Testis (tissue), 5 donors: ENCODE measurements around the gene HSPA13. TPM values are rescaled to one million over a fixed set of nuclear protein-coding genes. Genes with fewer than 3 reads are reported as not detected.

Source experiments
- DNase-seq: peaks from one replicate; pipeline ENCODE4 v3.0.0-alpha.2; 2019
- H3K27ac ChIP-seq, 2 donors: fragments of 200-600 bp; sonication (generic); one replicate each; pipeline ENCODE4 v1.5.1; 2019
- H3K27me3 ChIP-seq: fragments of 200-600 bp; sonication (generic); one replicate; pipeline ENCODE4 v1.5.1; 2019
- H3K36me3 ChIP-seq: fragments of 200-600 bp; sonication (generic); one replicate; pipeline ENCODE4 v1.5.1; 2017; ENCODE audit warnings: low read depth; ENCODE audit errors: missing control alignments
- H3K4me1 ChIP-seq: fragments of 200-600 bp; sonication (generic); one replicate; pipeline ENCODE4 v1.5.1; 2019
- H3K4me3 ChIP-seq, 2 donors: fragments of 200-600 bp; sonication (generic); one replicate each; pipeline ENCODE4 v1.5.1; 2017 to 2019
- H3K9me3 ChIP-seq: fragments of 200-600 bp; sonication (generic); one replicate; pipeline ENCODE4 v1.5.1; 2017
- CTCF ChIP-seq, 3 experiments: fragments of 450-650 bp in 2 of 3; fragments of 200-600 bp in 1 of 3; sonication (generic) in 1 of 3; IDR thresholded peaks; one replicate each; pipeline ENCODE4 v1.5.1; 2016 to 2019; ENCODE audit warnings: antibody characterized with exemption in 3 of 3, mild to moderate bottlenecking in 2 of 3, moderate library complexity in 1 of 3
- POLR2A ChIP-seq: fragments of 450-650 bp; IDR thresholded peaks from one replicate; pipeline ENCODE4 v1.6.1; 2017; ENCODE audit warnings: antibody characterized with exemption, mild to moderate bottlenecking, moderate library complexity
- WGBS, 2 donors: methylation state at CpG; one replicate each; pipeline ENCODE4 v1.1.5; 2018; 5-methylcytosine and 5-hydroxymethylcytosine counted together
- intact Hi-C: fragments of 100-400 bp; cut with DNase I; formaldehyde crosslinking; loops from one replicate; pipeline ENCODE4 v1.15.1; 2023; ENCODE audit warnings: low total_unique reads
- long read RNA-seq, 2 donors: transcript quantifications; one replicate each; lab custom pipeline, GENCODE V29; 2026
- polyA plus RNA-seq: library from polyadenylated mRNA; stranded (reverse); fragments of 350-450 nt; fragmentation: Illumina TruSeq; extraction: RNeasy Lipid Tissue Mini Kit (QIAGEN cat#74804); gene quantifications from one replicate; pipeline ENCODE4 v1.2.3, GENCODE V29; 2014; ENCODE audit warnings: low read depth, low replicate concordance; ENCODE audit not compliant: insufficient read depth
- total RNA-seq, 2 donors: library from RNA; depleted of rRNA; stranded (reverse); fragments of >200 nt; gene quantifications; one replicate each; pipeline ENCODE4 v1.2.3, GENCODE V29; 2016

Gene HSPA13
- total RNA-seq: 10 to 100 TPM; 28.1 to 29.2 TPM
- polyA plus RNA-seq: 37.6 TPM
- long read RNA-seq, donor 1, transcript HSPA13-201 (5 exons, 3,986 nt): major isoform, 13 of 13 reads
- long read RNA-seq, donor 1, partial matches to known transcripts: 0 of 13 reads
- long read RNA-seq, donor 1, other reads (novel, unspliced or antisense): 0 of 13 reads
- long read RNA-seq, donor 2, transcript HSPA13-201 (5 exons, 3,986 nt): major isoform, 7 of 7 reads
- long read RNA-seq, donor 2, partial matches to known transcripts: 0 of 7 reads
- long read RNA-seq, donor 2, other reads (novel, unspliced or antisense): 0 of 7 reads

- no peak for TF ChIP-seq POLR2A
- TF ChIP-seq CTCF (IDR thresholded peaks at IDR 0.05): no peak
- Histone ChIP-seq H3K9me3 (no peaks in the 10 kb centered on the region), H3K36me3 (no peaks in the 10 kb centered on the region), H3K4me3 (peak within 1 kb of the TSS; percentile 76 to 93), H3K4me1 (peaks cover 10% of the 10 kb centered on the region), H3K27ac (peak within 1 kb of the TSS; percentile 90 to 96), H3K27me3 (no peaks in the 10 kb centered on the region)
- WGBS, 2 donors: 1% methylated on average over 29 to 46 of the region's 46 CpGs
- peak; percentile 100 for DNase-seq
- intact Hi-C loops: no loop called here
Observed at GRCh38 chr21:14382835-14383595, at the start of gene HSPA13. Gene HSPA13 (minus strand): TSS chr21:14383146. CDS start chr21:14383119, 27 bp downstream.

- H3K4me3 ChIP-seq: no peak overlapping the region
- 82 to 88% methylated on average over 2 of the region's 2 CpGs for WGBS, 2 donors
Observed at GRCh38 chr21:14418920-14419319, 36.0 kb upstream of the HSPA13 start.

GRCh38 chr21:14414932-14415508, 32.1 kb upstream of the HSPA13 start:
- intact Hi-C loops: no loop called here
- DNase-seq: no peak
- Histone ChIP-seq H3K4me1 (no peaks in the 10 kb centered on the region), H3K36me3 (no peaks in the 10 kb centered on the region), H3K9me3 (no peaks in the 10 kb centered on the region), H3K4me3 (no peak overlapping the region), H3K27me3 (no peaks in the 10 kb centered on the region), H3K27ac (no peak overlapping the region)
- TF ChIP-seq CTCF (IDR thresholded peaks at IDR 0.05) (no peak), POLR2A (no peak)
- WGBS, 2 donors: 69 to 90% methylated on average over 2 of the region's 2 CpGs

More at GRCh38 chr21:14418920-14419319, 36.0 kb upstream of the HSPA13 start:
- no peak for DNase-seq
- no peaks in the 10 kb centered on the region for H3K27me3 ChIP-seq
- no peaks in the 10 kb centered on the region for H3K4me1 ChIP-seq
- H3K9me3 ChIP-seq: no peaks in the 10 kb centered on the region
- TF ChIP-seq POLR2A (no peak), CTCF (IDR thresholded peaks at IDR 0.05) (no peak)
- no peak overlapping the region for H3K27ac ChIP-seq
- intact Hi-C loops: no loop called here
- H3K36me3 ChIP-seq: no peaks in the 10 kb centered on the region

GRCh38 chr21:14405962-14406361, 23.0 kb upstream of the HSPA13 start:
- TF ChIP-seq CTCF (IDR thresholded peaks at IDR 0.05) (no peak), POLR2A (no peak)
- intact Hi-C loops: no loop called here
- 55 to 61% methylated on average over 2 of the region's 2 CpGs for WGBS, 2 donors

More at GRCh38 chr21:14405962-14406361, 23.0 kb upstream of the HSPA13 start:
- H3K4me3 ChIP-seq: no peak overlapping the region
- no peaks in the 10 kb centered on the region for H3K9me3 ChIP-seq
- H3K36me3 ChIP-seq: no peaks in the 10 kb centered on the region
- no peaks in the 10 kb centered on the region for H3K27me3 ChIP-seq
- H3K4me1 ChIP-seq: no peaks in the 10 kb centered on the region
- H3K27ac ChIP-seq: no peak overlapping the region
- DNase-seq: no peak
